Activated CD4-positive, alpha-beta memory T cell treated with anti-CD3 and anti-CD28 coated beads, Interleukin-2, amount 10 ng/mL, durations not matched to agents 7 days and 5 days (primary cell): ENCODE data around the gene KCNQ5. TPM values are rescaled to one million over a fixed set of nuclear protein-coding genes. Genes with fewer than 3 reads are reported as not detected.

Source experiments
- CTCF ChIA-PET: fragments of 350-600 bp; sonication (Branson Sonifier 250); formaldehyde crosslinking; loops from one replicate; lab custom pipeline; 2021; ENCODE audit warnings: antibody characterized with exemption, inconsistent platforms; lab: Charles Lee
- POLR2A ChIA-PET: fragments of 350-600 bp; sonication (Branson Sonifier 250); formaldehyde crosslinking; loops from one replicate; lab custom pipeline; 2021; ENCODE audit warnings: antibody characterized with exemption; lab: Charles Lee
- DNase-seq: peaks from one replicate; pipeline ENCODE4 v3.0.0-alpha.2; 2020
- H3K27ac Mint-ChIP-seq: one replicate; pipeline ENCODE4 v1.8.0; 2021; ENCODE audit warnings: mild to moderate bottlenecking, mixed read lengths
- H3K27me3 Mint-ChIP-seq: one replicate; pipeline ENCODE4 v1.8.0; 2021; ENCODE audit warnings: mixed read lengths
- H3K36me3 Mint-ChIP-seq: one replicate; pipeline ENCODE4 v1.8.0; 2021; ENCODE audit warnings: low read depth, mixed read lengths
- H3K4me1 Mint-ChIP-seq: one replicate; pipeline ENCODE4 v1.8.0; 2021; ENCODE audit warnings: mixed read lengths
- H3K4me3 Mint-ChIP-seq: one replicate; pipeline ENCODE4 v1.8.0; 2021; ENCODE audit warnings: mild to moderate bottlenecking, mixed read lengths
- H3K9me3 Mint-ChIP-seq: one replicate; pipeline ENCODE4 v1.8.0; 2021; ENCODE audit warnings: mixed read lengths
- total RNA-seq, 2 experiments: library from RNA; stranded (reverse); gene quantifications; one replicate each; pipeline ENCODE4 v1.2.3, GENCODE V29; 2021

The KCNQ5 gene
- total RNA-seq, 2 experiments from 2014 or later, result 4.3 to 4.7 TPM

DNA sequence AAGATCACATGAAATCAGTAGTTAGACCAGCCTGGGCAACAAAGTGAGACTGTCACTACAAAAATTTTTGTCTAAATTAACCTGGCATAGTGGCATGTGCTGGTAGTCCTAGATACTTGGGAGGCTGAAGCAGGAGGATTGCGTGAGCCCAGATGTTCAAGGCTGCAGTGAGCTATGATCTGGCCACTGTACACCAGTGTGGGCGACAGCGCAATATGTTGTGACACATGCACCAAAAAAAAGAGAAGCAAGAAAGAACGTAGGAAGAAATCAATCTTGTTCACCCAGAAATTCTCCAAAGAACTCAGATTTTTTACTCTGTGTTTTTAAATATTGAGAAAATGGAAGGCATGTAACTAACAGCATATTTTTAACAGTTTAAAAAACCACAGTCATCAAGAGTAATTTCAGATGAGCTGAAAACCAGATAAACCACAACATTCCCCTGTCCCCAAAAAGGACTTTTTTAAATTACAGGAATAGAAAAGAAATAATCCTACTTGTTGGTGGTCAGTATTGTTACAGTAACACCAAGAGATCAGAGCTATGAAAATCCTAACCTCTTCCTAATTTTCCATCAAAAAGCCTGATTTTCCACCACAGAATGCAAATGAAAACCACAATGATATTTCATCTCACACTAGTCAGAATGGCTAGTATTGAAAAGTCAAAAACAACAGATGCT lies 363.3 kb downstream of the KCNQ5 start:
- H3K27ac Mint-ChIP-seq, result no peak overlapping the region
- no peak overlapping the region for H3K4me3 Mint-ChIP-seq
- H3K4me1 Mint-ChIP-seq, result no peaks in the 10 kb centered on the region
- no peaks in the 10 kb centered on the region for H3K36me3 Mint-ChIP-seq
- H3K27me3 Mint-ChIP-seq, result no peaks in the 10 kb centered on the region
- CTCF ChIA-PET, result no interaction called here
- peaks cover 16% of the 10 kb centered on the region for H3K9me3 Mint-ChIP-seq
- DNase-seq, result no peak
- POLR2A ChIA-PET, result no interaction called here

GRCh38 chr6:72987301-72987700 lies 365.4 kb downstream of the KCNQ5 start:
- no peak for DNase-seq
- Mint-ChIP-seq H3K36me3 (no peaks in the 10 kb centered on the region), H3K9me3 (peaks cover 14% of the 10 kb centered on the region), H3K27me3 (no peaks in the 10 kb centered on the region), H3K4me1 (no peaks in the 10 kb centered on the region), H3K4me3 (no peak overlapping the region), H3K27ac (no peak overlapping the region)
- POLR2A ChIA-PET, result no interaction called here
- CTCF ChIA-PET, result no interaction called here

GRCh38 chr6:72999995-73000394 lies 378.1 kb downstream of the KCNQ5 start:
- no peaks in the 10 kb centered on the region for H3K4me1 Mint-ChIP-seq
- CTCF ChIA-PET, result no interaction called here

GRCh38 chr6:73000460-73000859 lies 378.6 kb downstream of the KCNQ5 start:
- Mint-ChIP-seq H3K27ac (no peak overlapping the region), H3K27me3 (no peaks in the 10 kb centered on the region), H3K36me3 (no peaks in the 10 kb centered on the region), H3K4me3 (no peak overlapping the region), H3K4me1 (no peaks in the 10 kb centered on the region), H3K9me3 (no peaks in the 10 kb centered on the region)
- no peak for DNase-seq
- ChIA-PET CTCF (no interaction called here), POLR2A (no interaction called here)

More at GRCh38 chr6:72999995-73000394, 378.1 kb downstream of the KCNQ5 start:
- Mint-ChIP-seq H3K27me3 (no peaks in the 10 kb centered on the region), H3K36me3 (no peaks in the 10 kb centered on the region), H3K9me3 (no peaks in the 10 kb centered on the region), H3K27ac (no peak overlapping the region), H3K4me3 (no peak overlapping the region)
- no peak for DNase-seq
- POLR2A ChIA-PET, result no interaction called here

DNA sequence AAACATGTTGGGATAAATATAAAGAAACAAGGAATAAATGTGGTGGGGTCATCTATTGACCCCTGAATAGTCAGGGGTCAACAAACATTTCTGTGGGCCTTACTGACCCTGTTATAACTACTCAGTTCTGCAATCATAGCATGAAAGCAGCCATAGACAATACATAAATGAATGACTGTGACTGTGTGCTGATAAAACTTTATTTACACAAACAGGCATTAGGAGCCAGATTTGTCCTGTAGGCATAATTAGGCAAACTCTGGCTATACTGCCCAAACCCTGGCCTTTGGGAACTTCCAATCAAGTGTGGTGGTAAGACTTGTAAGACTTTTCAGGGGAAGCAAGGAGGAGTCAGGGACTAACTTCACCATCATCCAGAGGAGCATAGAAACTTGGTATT lies 380.7 kb downstream of the KCNQ5 start:
- no peak overlapping the region for H3K4me3 Mint-ChIP-seq
- H3K36me3 Mint-ChIP-seq, result no peaks in the 10 kb centered on the region
- CTCF ChIA-PET, result no interaction called here
- POLR2A ChIA-PET, result no interaction called here
- DNase-seq, result no peak
- H3K27ac Mint-ChIP-seq, result no peak overlapping the region
- H3K9me3 Mint-ChIP-seq, result no peaks in the 10 kb centered on the region
- H3K27me3 Mint-ChIP-seq, result no peaks in the 10 kb centered on the region
- H3K4me1 Mint-ChIP-seq, result no peaks in the 10 kb centered on the region

DNA sequence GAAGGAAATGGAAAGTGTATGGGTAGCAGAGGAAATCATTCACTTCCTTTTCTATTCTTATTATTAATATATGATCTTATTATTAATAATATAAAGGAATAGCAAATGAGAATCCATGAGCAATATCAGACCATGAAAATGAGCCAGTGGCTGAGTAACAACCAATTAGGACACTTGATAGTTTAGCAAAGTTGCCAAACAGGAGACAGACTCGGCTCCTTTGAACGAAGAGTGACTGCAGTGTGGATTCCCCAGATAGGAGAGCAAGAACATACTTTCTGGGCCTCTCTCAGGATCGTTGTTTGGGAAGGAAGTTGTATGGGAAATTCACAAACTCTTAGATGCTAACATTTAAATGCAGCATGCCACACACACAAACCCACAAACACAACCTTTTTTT lies 381.4 kb downstream of the KCNQ5 start:
- Mint-ChIP-seq H3K4me1 (no peaks in the 10 kb centered on the region), H3K4me3 (no peak overlapping the region), H3K27ac (no peak overlapping the region), H3K9me3 (no peaks in the 10 kb centered on the region), H3K36me3 (no peaks in the 10 kb centered on the region), H3K27me3 (no peaks in the 10 kb centered on the region)
- CTCF ChIA-PET, result no interaction called here
- no peak for DNase-seq
- POLR2A ChIA-PET, result no interaction called here

GRCh38 chr6:73004231-73004630 lies 382.4 kb downstream of the KCNQ5 start:
- no peaks in the 10 kb centered on the region for H3K27me3 Mint-ChIP-seq
- CTCF ChIA-PET, result no interaction called here

DNA sequence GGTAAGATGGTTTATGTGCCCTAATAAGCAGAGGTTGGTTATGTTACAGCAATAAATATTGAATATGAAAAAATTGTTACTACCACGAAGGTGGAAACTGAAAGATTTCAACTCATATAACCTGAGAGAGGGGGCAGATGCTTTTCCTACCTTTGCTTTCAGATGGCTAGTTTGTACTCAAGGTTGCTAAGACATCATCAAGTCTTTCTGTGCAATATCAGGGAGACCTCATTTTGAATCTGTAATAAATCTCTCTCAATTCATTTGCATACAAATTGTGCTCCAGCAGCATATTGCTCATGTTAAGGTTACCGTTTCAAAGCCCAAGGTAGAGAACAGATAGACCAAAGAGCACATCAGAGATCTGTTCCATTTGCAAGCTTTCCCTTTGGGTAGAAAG lies 383.0 kb downstream of the KCNQ5 start:
- H3K9me3 Mint-ChIP-seq, result no peaks in the 10 kb centered on the region
- no peak for DNase-seq
- CTCF ChIA-PET, result no interaction called here
- H3K4me1 Mint-ChIP-seq, result no peaks in the 10 kb centered on the region
- no peak overlapping the region for H3K4me3 Mint-ChIP-seq
- no peak overlapping the region for H3K27ac Mint-ChIP-seq
- POLR2A ChIA-PET, result no interaction called here
- no peaks in the 10 kb centered on the region for H3K27me3 Mint-ChIP-seq
- H3K36me3 Mint-ChIP-seq, result no peaks in the 10 kb centered on the region

More at GRCh38 chr6:73004231-73004630, 382.4 kb downstream of the KCNQ5 start:
- H3K27ac Mint-ChIP-seq, result no peak overlapping the region
- no peaks in the 10 kb centered on the region for H3K4me1 Mint-ChIP-seq
- H3K4me3 Mint-ChIP-seq, result no peak overlapping the region
- DNase-seq, result no peak
- no peaks in the 10 kb centered on the region for H3K9me3 Mint-ChIP-seq
- no peaks in the 10 kb centered on the region for H3K36me3 Mint-ChIP-seq
- POLR2A ChIA-PET, result no interaction called here

DNA sequence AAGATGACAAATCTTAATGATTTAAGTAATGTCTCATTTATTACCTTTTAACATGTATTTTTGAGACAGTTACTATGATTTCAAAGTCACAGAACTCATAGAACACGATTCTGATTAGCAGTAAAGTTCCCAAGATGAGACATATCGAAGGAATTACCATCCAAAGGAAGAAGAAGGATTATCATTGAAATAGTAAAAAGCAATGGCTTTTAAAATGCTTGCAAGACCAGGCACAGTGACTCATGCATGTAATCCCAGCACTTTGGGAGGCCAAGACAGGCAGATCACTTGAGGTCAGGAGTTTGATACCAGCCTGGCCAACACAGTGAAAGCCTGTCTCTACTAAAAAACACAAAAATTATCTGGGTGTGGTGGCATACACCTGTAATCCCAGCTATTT lies 384.3 kb downstream of the KCNQ5 start:
- Mint-ChIP-seq H3K27ac (no peak overlapping the region), H3K36me3 (no peaks in the 10 kb centered on the region), H3K4me3 (no peak overlapping the region), H3K4me1 (no peaks in the 10 kb centered on the region), H3K9me3 (no peaks in the 10 kb centered on the region), H3K27me3 (no peaks in the 10 kb centered on the region)
- no peak for DNase-seq
- CTCF ChIA-PET, result no interaction called here
- POLR2A ChIA-PET, result no interaction called here

DNA sequence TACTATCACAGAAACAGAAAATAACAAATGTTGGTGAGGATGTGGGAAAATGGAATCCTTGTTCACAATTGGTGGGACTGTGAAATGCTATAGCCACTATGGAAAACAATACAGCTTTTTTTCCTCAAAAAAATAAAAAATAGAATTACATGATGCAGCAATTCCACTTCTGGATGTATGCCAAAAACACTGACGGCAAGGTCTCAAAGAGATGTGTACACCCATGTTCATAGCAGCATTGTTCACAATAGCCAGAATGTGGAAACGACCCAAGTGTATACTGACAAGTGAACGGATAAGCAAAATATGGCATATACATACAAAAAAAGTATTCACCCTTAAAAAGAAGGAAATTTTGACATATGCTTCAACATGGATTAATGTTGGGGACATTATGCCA lies 390.1 kb downstream of the KCNQ5 start:
- CTCF ChIA-PET, result no interaction called here
- H3K36me3 Mint-ChIP-seq, result no peaks in the 10 kb centered on the region
- no peak overlapping the region for H3K27ac Mint-ChIP-seq
- H3K27me3 Mint-ChIP-seq, result no peaks in the 10 kb centered on the region
- no peak overlapping the region for H3K4me3 Mint-ChIP-seq
- H3K9me3 Mint-ChIP-seq, result no peaks in the 10 kb centered on the region
- no peaks in the 10 kb centered on the region for H3K4me1 Mint-ChIP-seq
- POLR2A ChIA-PET, result no interaction called here
- no peak for DNase-seq

- ChIA-PET POLR2A (no interaction called here), CTCF (no interaction called here)
- Mint-ChIP-seq H3K4me3 (no peak overlapping the region), H3K36me3 (no peaks in the 10 kb centered on the region), H3K9me3 (no peaks in the 10 kb centered on the region), H3K27me3 (no peaks in the 10 kb centered on the region), H3K4me1 (no peaks in the 10 kb centered on the region), H3K27ac (no peak overlapping the region)
- no peak for DNase-seq
Observed at GRCh38 chr6:73017476-73017875, 395.6 kb downstream of the KCNQ5 start.

GRCh38 chr6:73024598-73024997 lies 402.7 kb downstream of the KCNQ5 start:
- Mint-ChIP-seq H3K36me3 (no peaks in the 10 kb centered on the region), H3K9me3 (no peaks in the 10 kb centered on the region), H3K27me3 (peaks cover 2% of the 10 kb centered on the region), H3K4me1 (peaks cover 5% of the 10 kb centered on the region), H3K27ac (no peak overlapping the region), H3K4me3 (no peak overlapping the region)
- DNase-seq, result no peak
- ChIA-PET POLR2A (no interaction called here), CTCF (no interaction called here)

DNA sequence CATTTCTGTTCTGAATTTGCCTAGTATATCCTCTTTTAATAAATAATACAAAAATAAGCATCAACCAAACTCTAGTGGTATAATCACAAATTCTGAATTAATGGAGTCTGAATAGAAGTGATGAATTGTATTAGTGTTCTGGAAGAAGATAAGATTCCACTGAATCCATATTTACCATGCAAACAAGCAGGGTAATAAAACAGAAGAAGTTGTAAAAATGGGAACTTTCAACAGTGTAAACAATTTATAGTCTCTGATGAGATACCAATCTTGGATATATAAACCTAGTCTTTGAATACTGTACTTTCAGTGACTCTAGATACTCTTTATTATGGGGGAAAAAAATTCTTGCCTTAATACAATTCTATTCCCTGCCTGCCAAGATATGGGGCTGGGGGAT lies 405.8 kb downstream of the KCNQ5 start:
- DNase-seq, result no peak
- Mint-ChIP-seq H3K4me1 (peaks cover 25% of the 10 kb centered on the region), H3K36me3 (no peaks in the 10 kb centered on the region), H3K4me3 (no peak overlapping the region), H3K27me3 (peaks cover 2% of the 10 kb centered on the region), H3K27ac (no peak overlapping the region), H3K9me3 (no peaks in the 10 kb centered on the region)
- CTCF ChIA-PET, result no interaction called here
- POLR2A ChIA-PET, result no interaction called here

DNA sequence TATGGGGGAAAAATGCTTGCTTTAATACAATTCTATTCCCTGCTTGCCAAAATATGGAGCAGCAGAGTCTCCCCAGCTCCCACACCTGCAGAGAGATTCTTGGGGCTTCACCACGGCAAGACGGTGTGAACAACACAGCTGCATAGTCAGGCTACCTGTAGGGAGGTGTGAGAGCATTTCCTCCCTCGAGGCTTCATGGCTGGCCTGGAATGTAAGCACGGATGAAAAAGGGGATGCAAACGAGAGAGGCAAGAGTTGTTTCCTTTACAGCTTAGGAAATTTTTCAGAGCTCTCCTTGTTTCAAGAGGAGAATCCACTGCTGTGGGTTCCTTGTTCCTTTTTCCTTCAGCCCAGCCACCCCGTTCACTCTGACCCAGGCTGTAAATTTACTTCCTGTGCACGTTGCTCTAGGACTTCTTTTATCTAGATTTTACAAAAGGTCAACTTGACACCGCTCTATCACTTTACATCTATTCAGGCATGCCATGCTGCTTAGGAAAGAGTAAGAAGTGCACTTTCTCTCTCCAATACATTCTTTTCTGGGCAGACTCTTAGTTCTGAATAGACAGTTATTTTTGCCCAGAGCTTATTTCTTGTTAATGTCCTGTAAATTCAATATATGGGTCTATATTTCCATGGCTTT lies 406.4 kb downstream of the KCNQ5 start:
- ChIA-PET CTCF (no interaction called here), POLR2A (no interaction called here)
- Mint-ChIP-seq H3K27me3 (no peaks in the 10 kb centered on the region), H3K4me3 (no peak overlapping the region), H3K4me1 (peaks cover 26% of the 10 kb centered on the region), H3K9me3 (no peaks in the 10 kb centered on the region), H3K27ac (no peak overlapping the region), H3K36me3 (no peaks in the 10 kb centered on the region)
- no peak for DNase-seq
